LHCN-M2 (cell line): ENCODE measurements around the gene PFKFB4. TPM values are rescaled to one million over a fixed set of nuclear protein-coding genes. Genes with fewer than 3 reads are reported as not detected.

Experiments used
- total RNA-seq: library from RNA; depleted of rRNA; stranded (reverse); fragments of >200 nt; gene quantifications from 2 replicates; pipeline ENCODE4 v1.2.3, GENCODE V29; 2014; rRNA removed

Gene PFKFB4
- total RNA-seq, 1 experiment from 2014 or later: 22.6 TPM

Other genes with a start within 250 kb of the PFKFB4 start
- gene SPINK8, start 223.1 kb downstream of the PFKFB4 start, total RNA-seq: not detected in 2 replicates
- not detected in 2 replicates for gene FBXW12, start 184.6 kb downstream of the PFKFB4 start, total RNA-seq
- 21.5 and 23.4 TPM in 2 replicates for gene PLXNB1, start 126.7 kb downstream of the PFKFB4 start, total RNA-seq
- 28.8 and 29.8 TPM in 2 replicates for gene CCDC51, start 116.7 kb downstream of the PFKFB4 start, total RNA-seq
- gene TMA7, start 116.5 kb downstream of the PFKFB4 start, total RNA-seq: 312 and 406 TPM in 2 replicates
- gene ATRIP, start 110.1 kb downstream of the PFKFB4 start, total RNA-seq: 13.9 and 14.1 TPM in 2 replicates
- gene SHISA5, start 52.6 kb downstream of the PFKFB4 start, total RNA-seq: 192 and 227 TPM in 2 replicates
- gene UCN2, start 7.0 kb upstream of the PFKFB4 start, total RNA-seq: 1.7 and 1.8 TPM in 2 replicates
- gene COL7A1, start 38.5 kb upstream of the PFKFB4 start, total RNA-seq: 12.7 and 14.2 TPM in 2 replicates
- gene UQCRC1, start 52.8 kb upstream of the PFKFB4 start, total RNA-seq: 368 and 384 TPM in 2 replicates
- not detected in 2 replicates for gene TMEM89, start 65.0 kb upstream of the PFKFB4 start, total RNA-seq
- 19.6 and 32.5 TPM in 2 replicates for gene SLC26A6, start 78.7 kb upstream of the PFKFB4 start, total RNA-seq
- 4.3 and 4.5 TPM in 2 replicates for gene CELSR3, start 106.1 kb upstream of the PFKFB4 start, total RNA-seq
- gene NCKIPSD, start 129.1 kb upstream of the PFKFB4 start, total RNA-seq: 29.8 and 37.9 TPM in 2 replicates
- gene IP6K2, start 160.4 kb upstream of the PFKFB4 start, total RNA-seq: 69.2 and 70.4 TPM in 2 replicates